GM10248 (cell line): Measurements from ENCODE around the gene NFS1.

Experiments
- CTCF ChIA-PET: fragments of 300-600 bp; sonication (Branson Sonifier 250); formaldehyde crosslinking; extraction: SDS; loops from one replicate; lab custom pipeline; 2021; ENCODE audit warnings: antibody characterized with exemption; lab: Yijun Ruan, JAX
- POLR2A ChIA-PET: fragments of 350-650 bp; sonication (Branson Sonifier 250); formaldehyde crosslinking; extraction: SDS; loops from one replicate; lab custom pipeline; 2020; ENCODE audit warnings: antibody characterized with exemption; lab: Yijun Ruan, JAX
- DNase-seq: peaks from one replicate; pipeline ENCODE4 v3.0.0; 2012; ENCODE audit errors: extremely low spot score
- CTCF ChIP-seq: IDR thresholded peaks from 2 replicates; pipeline ENCODE4 v1.5.1; 2012; ENCODE audit warnings: mild to moderate bottlenecking, low read depth; ENCODE audit errors: extremely low read depth, missing control alignments, control extremely low read depth

The NFS1 gene

GRCh38 chr20:35663516-35664465 is 35.4 kb downstream of the NFS1 start:
- ChIA-PET POLR2A (interaction anchor here (0.5 to 1.7 kb wide), 5 partner anchors 18 to 290 kb away, joined by 3 to 14 read pairs (median 7); no protein-coding TSS in a partner anchor), CTCF (interaction anchor here (0.8 to 1.7 kb wide), 5 partner anchors 44 to 290 kb away, joined by 3 to 7 read pairs (median 4); partner anchors contain the start of genes SCAND1 and SPAG4)
- no peak for TF ChIP-seq CTCF
- peak; percentile 48 for DNase-seq

- no peak for DNase-seq
- ChIA-PET POLR2A (no interaction called here), CTCF (no interaction called here)
- no peak for TF ChIP-seq CTCF
These were observed 36.6 kb downstream of the NFS1 start for GRCh38 chr20:35662551-35662950.

GRCh38 chr20:35661908-35662307 is 37.2 kb downstream of the NFS1 start:
- POLR2A ChIA-PET, result no interaction called here
- no peak for TF ChIP-seq CTCF
- DNase-seq, result no peak
- CTCF ChIA-PET, result interaction anchor here (1.3 kb wide), 1 partner anchor 33 kb away, joined by 3 read pairs; no protein-coding TSS in a partner anchor

- ChIA-PET POLR2A (interaction anchor here (0.6 kb wide), 2 partner anchors 15 to 235 kb away, joined by 3 to 7 read pairs; no protein-coding TSS in a partner anchor), CTCF (interaction anchor here (1.3 to 4.8 kb wide), 2 partner anchors 32 to 42 kb away, joined by 3 to 25 read pairs; no protein-coding TSS in a partner anchor)
- DNase-seq, result no peak
- no peak for TF ChIP-seq CTCF
These were observed 38.1 kb downstream of the NFS1 start for GRCh38 chr20:35661053-35661452.

GRCh38 chr20:35660122-35660937 is 38.8 kb downstream of the NFS1 start:
- POLR2A ChIA-PET, result interaction anchor here (0.6 kb wide), 2 partner anchors 16 to 235 kb away, joined by 3 to 7 read pairs; no protein-coding TSS in a partner anchor
- DNase-seq, result no peak
- CTCF ChIA-PET, result interaction anchor here (1.4 to 4.8 kb wide), 2 partner anchors 41 to 294 kb away, joined by 4 to 25 read pairs; partner anchors contain the start of gene SCAND1
- TF ChIP-seq CTCF, result no peak

- DNase-seq, result no peak
- CTCF ChIA-PET, result interaction anchor here (1.0 to 4.8 kb wide), 3 partner anchors 9 to 38 kb away, joined by 3 to 25 read pairs (median 3); no protein-coding TSS in a partner anchor
- TF ChIP-seq CTCF, result no peak
- POLR2A ChIA-PET, result no interaction called here
These were observed 41.9 kb downstream of the NFS1 start for GRCh38 chr20:35657271-35657670.
